Astrocyte of the cerebellum (primary cell): ENCODE measurements around the gene PAH.

Experiments used
- DNase-seq: peaks from one replicate; pipeline ENCODE4 v3.0.0-alpha.2; 2011; ENCODE audit warnings: low read depth
- H3K4me3 ChIP-seq: 2 replicates; pipeline ENCODE4 v1.5.1; 2011; ENCODE audit warnings: mild to moderate bottlenecking, low read depth, low read length, moderate library complexity
- CTCF ChIP-seq: IDR thresholded peaks from 2 replicates; pipeline ENCODE4 v1.5.1; 2012; ENCODE audit warnings: low read length, low read depth, moderate library complexity, mild to moderate bottlenecking; ENCODE audit errors: missing control alignments
- in situ Hi-C: cut with HindIII; loops from 2 replicates; pipeline ENCODE4 v1.10.0; 2017; ENCODE audit warnings: low sequenced_read_pairs

PAH gene

DNA sequence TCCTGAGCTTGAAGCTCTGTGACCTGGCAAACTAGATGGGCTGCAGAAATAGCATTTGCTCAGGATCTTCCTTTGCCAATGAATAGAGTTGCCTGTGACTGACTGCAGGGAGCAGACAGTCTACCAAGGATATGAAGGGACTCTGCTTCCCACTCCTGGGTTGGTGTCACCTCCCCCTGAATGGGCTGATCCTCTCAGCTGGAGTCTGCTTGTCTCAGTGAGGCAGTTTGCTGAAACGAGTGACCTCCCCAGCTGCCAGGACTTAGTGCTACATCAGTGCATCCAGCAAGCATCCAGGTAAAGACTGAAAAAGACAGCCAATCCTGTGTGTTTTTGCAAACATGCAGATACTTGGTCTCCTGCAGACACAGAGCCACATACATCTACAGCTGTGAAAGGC, 28.5 kb downstream of the PAH start:
- in situ Hi-C loops = no loop called here
- TF ChIP-seq CTCF = no peak
- DNase-seq = no peak
- H3K4me3 ChIP-seq = no peak overlapping the region

DNA sequence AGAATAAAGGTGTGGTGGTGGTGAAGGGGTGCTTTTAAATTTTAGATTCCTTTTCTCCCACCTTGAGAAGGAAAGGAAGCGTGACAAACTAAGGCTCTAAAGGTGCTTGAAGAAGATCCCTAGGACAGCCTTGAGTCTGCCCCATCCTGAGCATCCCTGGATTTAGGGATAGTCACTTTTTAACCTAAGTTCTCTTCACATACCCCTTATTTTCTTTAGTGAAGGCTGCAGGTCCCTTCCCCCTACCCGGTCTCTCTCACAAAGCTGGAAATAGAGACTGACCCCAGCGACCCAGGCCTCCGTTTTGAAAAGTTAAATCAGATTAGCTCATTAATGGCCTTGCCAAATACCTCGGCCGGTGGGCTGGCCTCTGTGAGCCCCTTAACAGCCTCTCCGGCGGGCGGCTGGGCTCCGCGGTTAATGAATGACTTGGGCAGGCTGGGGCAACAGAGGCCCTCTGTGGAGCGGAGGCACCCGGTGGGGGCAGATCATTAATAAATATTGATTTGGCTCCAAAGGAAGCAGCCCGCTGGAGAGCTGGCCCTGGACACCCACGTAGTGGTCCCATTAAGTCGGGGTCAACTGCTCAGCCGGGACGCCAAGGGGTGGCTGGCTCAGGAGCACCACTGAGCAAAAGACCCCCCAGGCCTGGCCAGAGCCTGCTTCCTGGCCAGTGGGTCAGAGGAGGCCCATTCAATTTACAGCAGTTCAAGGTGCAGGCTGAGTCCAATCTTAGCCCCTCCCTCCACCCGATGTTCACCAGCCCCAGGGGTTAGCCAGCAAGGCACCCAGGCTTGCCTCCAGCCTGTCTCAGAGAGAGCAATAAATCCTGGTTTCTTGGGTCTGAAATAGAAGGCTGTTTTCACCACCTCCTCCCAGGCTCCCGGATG, 31.8 kb downstream of the PAH start:
- DNase-seq = no peak
- in situ Hi-C loops = no loop called here
- TF ChIP-seq CTCF = no peak
- H3K4me3 ChIP-seq = no peak overlapping the region

GRCh38 chr12:102883204-102883799, 33.7 kb downstream of the PAH start:
- DNase-seq = no peak
- peak; percentile 91 for TF ChIP-seq CTCF
- in situ Hi-C loops = no loop called here
- H3K4me3 ChIP-seq = no peak overlapping the region

DNA sequence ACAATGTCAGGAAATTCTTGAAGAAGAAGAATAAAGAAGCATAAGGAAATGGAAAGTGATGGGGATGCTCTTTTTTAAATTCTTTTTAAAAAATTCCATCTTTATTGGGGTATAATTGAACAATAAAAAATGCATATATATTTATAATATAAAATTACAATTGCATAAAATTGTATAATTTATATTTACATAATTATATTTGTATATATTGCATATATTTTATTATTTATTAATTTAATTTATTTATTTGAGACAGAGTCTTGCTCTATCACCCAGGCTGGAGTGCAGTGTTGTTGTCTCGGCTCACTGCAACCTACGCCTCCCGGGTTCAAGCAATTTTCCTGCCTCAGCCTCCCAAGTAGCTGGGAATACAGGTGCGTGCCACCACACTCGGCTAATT, 36.3 kb downstream of the PAH start:
- no peak for TF ChIP-seq CTCF
- no peak overlapping the region for H3K4me3 ChIP-seq
- in situ Hi-C loops = no loop called here
- no peak for DNase-seq

- peak; percentile 26 for TF ChIP-seq CTCF
- H3K4me3 ChIP-seq = no peak overlapping the region
- in situ Hi-C loops = no loop called here
- DNase-seq = peak; percentile 9
These were observed 37.8 kb downstream of the PAH start for GRCh38 chr12:102879144-102879763.

GRCh38 chr12:102876883-102877282, 40.2 kb downstream of the PAH start:
- in situ Hi-C loops = no loop called here
- no peak overlapping the region for H3K4me3 ChIP-seq
- no peak for TF ChIP-seq CTCF
- no peak for DNase-seq
